ENCODE measurements around the gene BARX2. TPM values are rescaled to one million over a fixed set of nuclear protein-coding genes. Genes with fewer than 3 reads are reported as not detected.

Gene BARX2
- total RNA-seq, 1 experiment from 2014 or later: 0.12 TPM

- intact Hi-C loops (cut with micrococcal nuclease): loop anchor here (5.0 to 10.0 kb wide), 2 partner anchors 346 to 444 kb away; no protein-coding TSS in a partner anchor
- Histone ChIP-seq H3K4me3 (replicated peaks in 1 of 2; ENCODE audit: low read depth in 1 of 2, low read length in 2 of 2) (no peak overlapping the region), H2AFZ (ENCODE audit: low read depth, low read length, poor library complexity, severe bottlenecking) (peak overlapping the region; percentile 98), H3K9me2 (ENCODE audit: insufficient read depth) (no peaks in the 10 kb centered on the region), H3K36me3 (ENCODE audit: control insufficient read depth in 1 of 2, insufficient read depth in 2 of 2, low read length in 2 of 2) (no peaks in the 10 kb centered on the region), H3K79me2 (ENCODE audit: insufficient read depth, low read length) (no peaks in the 10 kb centered on the region), H3K27ac (ENCODE audit: low read depth, low read length) (no peak overlapping the region), H3K4me1 (ENCODE audit: control insufficient read depth in 1 of 2, insufficient read depth in 2 of 2, low read length in 2 of 2) (peaks cover 0 to 3% of the 10 kb centered on the region in 2 experiments; a peak in 1 of 4 replicates), H3K9me3 (ENCODE audit: control insufficient read depth in 1 of 2, insufficient read depth in 1 of 2, low read depth in 1 of 2, low read length in 2 of 2) (no peaks in the 10 kb centered on the region), H3K27me3 (ENCODE audit: insufficient read depth, low read length) (no peaks in the 10 kb centered on the region), H3K4me2 (ENCODE audit: low read length) (no peak overlapping the region), H3K9ac (ENCODE audit: low read length) (no peak overlapping the region), H4K20me1 (ENCODE audit: insufficient read depth) (no peaks in the 10 kb centered on the region)
- BruUV-seq (replicated peaks): no TSS peak
- POLR2A ChIA-PET: interaction anchor here (1.1 kb wide), 1 partner anchor 374 kb away, joined by 6 read pairs; no protein-coding TSS in a partner anchor
- DNase-seq (ENCODE audit: low read depth, low spot score) (no peak), ATAC-seq (no peak)
- CTCF ChIA-PET: interaction anchor here (0.6 to 2.0 kb wide), 15 partner anchors 8 to 447 kb away, joined by 3 to 15 read pairs (median 5); no protein-coding TSS in a partner anchor
- no peak for TF ChIP-seq ZNF274 (IDR thresholded peaks at IDR 0.05; ENCODE audit: low read depth, low read length)
- RAD21 ChIA-PET (ENCODE audit: low non-redundant PET in 1 of 2, low total read pairs in 2 of 2, uncharacterized antibody in 2 of 2, unreplicated experiment in 2 of 2): interaction anchor here (0.7 to 1.2 kb wide), 5 partner anchors 209 to 446 kb away, joined by 3 to 7 read pairs (median 3); no protein-coding TSS in a partner anchor
Measured at GRCh38 chr11:129331217-129331616, 44.4 kb upstream of the BARX2 start.

- H3K9me2 ChIP-seq (ENCODE audit: insufficient read depth): no peaks in the 10 kb centered on the region
- CTCF ChIA-PET: interaction anchor here (0.6 to 2.0 kb wide), 16 partner anchors 9 to 447 kb away, joined by 3 to 15 read pairs (median 4); no protein-coding TSS in a partner anchor
- no peaks in the 10 kb centered on the region for H3K27me3 ChIP-seq (ENCODE audit: insufficient read depth, low read length)
- H3K79me2 ChIP-seq (ENCODE audit: insufficient read depth, low read length): no peaks in the 10 kb centered on the region
- no peaks in the 10 kb centered on the region for H3K36me3 ChIP-seq (ENCODE audit: control insufficient read depth in 1 of 2, insufficient read depth in 2 of 2, low read length in 2 of 2)
- no peaks in the 10 kb centered on the region for H4K20me1 ChIP-seq (ENCODE audit: insufficient read depth)
- no peaks in the 10 kb centered on the region for H3K9me3 ChIP-seq (ENCODE audit: control insufficient read depth in 1 of 2, insufficient read depth in 1 of 2, low read depth in 1 of 2, low read length in 2 of 2)
- no peak overlapping the region for H3K27ac ChIP-seq (ENCODE audit: low read depth, low read length)
- ATAC-seq: peak; percentile 94
- H3K4me3 ChIP-seq (replicated peaks in 1 of 2; ENCODE audit: low read depth in 1 of 2, low read length in 2 of 2): no peak overlapping the region
- intact Hi-C loops (cut with micrococcal nuclease): loop anchor here (1.0 to 10.0 kb wide), 4 partner anchors 102 to 445 kb away; no protein-coding TSS in a partner anchor
- no TSS peak for BruUV-seq (replicated peaks)
- RAD21 ChIA-PET (ENCODE audit: low non-redundant PET in 1 of 2, low total read pairs in 2 of 2, uncharacterized antibody in 2 of 2, unreplicated experiment in 2 of 2): interaction anchor here (0.7 to 1.2 kb wide), 5 partner anchors 210 to 447 kb away, joined by 3 to 7 read pairs (median 3); no protein-coding TSS in a partner anchor
- peak; percentile 79 for DNase-seq (ENCODE audit: low read depth, low spot score)
- POLR2A ChIA-PET: interaction anchor here (1.1 kb wide), 1 partner anchor 375 kb away, joined by 6 read pairs; no protein-coding TSS in a partner anchor
- H3K4me1 ChIP-seq (ENCODE audit: control insufficient read depth in 1 of 2, insufficient read depth in 2 of 2, low read length in 2 of 2): peaks cover 0 to 3% of the 10 kb centered on the region in 2 experiments; a peak in 1 of 4 replicates
- H2AFZ ChIP-seq (ENCODE audit: low read depth, low read length, poor library complexity, severe bottlenecking): peak overlapping the region; percentile 98
- TF ChIP-seq CBX3 (IDR thresholded peaks at IDR 0.05; ENCODE audit: low read depth) (peak; percentile 77; the same call in 1 of the 2 replicates), FOSL1 (IDR thresholded peaks at IDR 0.05; ENCODE audit: low read depth) (no peak), MAX (IDR thresholded peaks at IDR 0.05) (peak; percentile 52), CTCF (IDR thresholded peaks at IDR 0.05 in 2 of 3, conservative IDR thresholded peaks at IDR 0.05 in 1 of 3; ENCODE audit: borderline replicate concordance in 1 of 3, insufficient read depth in 1 of 3, low read depth in 2 of 3, low read length in 2 of 3) (peak; percentile 83 to 94 (median 86)), RAD21 (IDR thresholded peaks at IDR 0.05; ENCODE audit: low read depth) (peak; percentile 100), SP1 (IDR thresholded peaks at IDR 0.05; ENCODE audit: low read depth) (no peak), POLR2AphosphoS5 (IDR thresholded peaks at IDR 0.05; ENCODE audit: low read depth, low read length) (no peak)
- no peak overlapping the region; the same call in 1 of the 2 replicates for H3K4me2 ChIP-seq (ENCODE audit: low read length)
- no peak overlapping the region for H3K9ac ChIP-seq (ENCODE audit: low read length)
Measured at GRCh38 chr11:129331871-129332274, 43.8 kb upstream of the BARX2 start.
